OCI-LY7 (cell line): ENCODE results near the gene IL12B. TPM values are rescaled to one million over a fixed set of nuclear protein-coding genes. Genes with fewer than 3 reads are reported as not detected.

Experiments used
- BruUV-seq: library from RNA; stranded (reverse); fragments of 400-500 nt; replicated peaks from 2 replicates; lab custom pipeline; 2021; lab: Mats Ljungman, UMichigan
- CTCF ChIA-PET: fragments of 300-600 bp; sonication (Branson Sonifier 250); formaldehyde crosslinking; loops from one replicate; lab custom pipeline; 2022; ENCODE audit warnings: antibody characterized with exemption; ENCODE audit not compliant: unreplicated experiment; lab: Charles Lee
- POLR2A ChIA-PET: fragments of 300-600 bp; sonication (Branson Sonifier 250); formaldehyde crosslinking; loops from one replicate; lab custom pipeline; 2022; ENCODE audit warnings: antibody characterized with exemption; lab: Charles Lee
- DNase-seq: peaks from one replicate; pipeline ENCODE4 v3.0.0-alpha.2; 2015; ENCODE audit warnings: low spot score
- H2AFZ ChIP-seq: fragments of 200-600 bp; sonication (generic), shearing (Covaris generic); 2 replicates; pipeline ENCODE4 v1.6.1; 2014; ENCODE audit warnings: mild to moderate bottlenecking, antibody characterized with exemption, low read length, moderate library complexity
- H3K27ac ChIP-seq: fragments of 200-600 bp; sonication (generic); 2 replicates; pipeline ENCODE4 v1.5.1; 2014; ENCODE audit warnings: mixed run types, low read depth, mild to moderate bottlenecking, moderate library complexity, low read length, inconsistent platforms; ENCODE audit not compliant: poor library complexity, severe bottlenecking
- H3K36me3 ChIP-seq: fragments of 200-600 bp; sonication (generic); 2 replicates; pipeline ENCODE4 v1.6.1; 2014; ENCODE audit warnings: mild to moderate bottlenecking, antibody characterized with exemption, low read length, moderate library complexity, mixed read lengths; ENCODE audit not compliant: insufficient read depth
- H3K4me1 ChIP-seq: fragments of 200-600 bp; sonication (generic); 2 replicates; pipeline ENCODE4 v1.5.1; 2014; ENCODE audit warnings: mild to moderate bottlenecking, low read length; ENCODE audit not compliant: insufficient read depth, poor library complexity, severe bottlenecking
- H3K4me2 ChIP-seq: fragments of 200-600 bp; sonication (generic); 2 replicates; pipeline ENCODE4 v1.6.1; 2014; ENCODE audit warnings: mild to moderate bottlenecking, low read length
- H3K4me3 ChIP-seq: fragments of 200-600 bp; sonication (generic); 2 replicates; pipeline ENCODE4 v1.5.1; 2014; ENCODE audit warnings: mild to moderate bottlenecking, low read depth, low read length; ENCODE audit not compliant: poor library complexity, severe bottlenecking
- H3K79me2 ChIP-seq: fragments of 200-600 bp; sonication (generic); 2 replicates; pipeline ENCODE4 v1.6.1; 2016; ENCODE audit warnings: low read depth, mild to moderate bottlenecking, low read length, moderate library complexity, mixed read lengths; ENCODE audit not compliant: insufficient read depth
- H3K9me2 ChIP-seq: fragments of 200-600 bp; sonication (generic); 2 replicates; pipeline ENCODE4 v1.6.1; 2016; ENCODE audit warnings: mild to moderate bottlenecking, low read length, mixed read lengths; ENCODE audit not compliant: insufficient read depth
- H3K9me3 ChIP-seq: fragments of 200-600 bp; sonication (generic); 2 replicates; pipeline ENCODE4 v1.6.1; 2014; ENCODE audit warnings: mild to moderate bottlenecking, mixed run types, low read length, mixed read lengths
- H4K20me1 ChIP-seq: fragments of 200-600 bp; sonication (generic); 2 replicates; pipeline ENCODE4 v1.6.1; 2014; ENCODE audit warnings: mild to moderate bottlenecking, antibody characterized with exemption, low read length, moderate library complexity, mixed read lengths; ENCODE audit not compliant: insufficient read depth
- CTCF ChIP-seq: fragments of 200-600 bp; sonication (generic); conservative IDR thresholded peaks from 2 replicates; pipeline ENCODE4 v1.5.1; 2014; ENCODE audit warnings: mild to moderate bottlenecking, antibody characterized with exemption, low read length, moderate library complexity, mixed read lengths
- EZH2phosphoT487 ChIP-seq: fragments of 200-600 bp; sonication (generic); IDR thresholded peaks from 2 replicates; pipeline ENCODE4 v1.6.1; 2018; ENCODE audit warnings: low read depth, borderline replicate concordance, mild to moderate bottlenecking, mixed run types, antibody characterized with exemption, low read length, moderate library complexity, mixed read lengths
- intact Hi-C: fragments of 100-400 bp; cut with micrococcal nuclease; formaldehyde crosslinking; loops from one replicate; pipeline ENCODE4 v1.10.0; 2022; ENCODE audit not compliant: unreplicated experiment
- total RNA-seq, 2 experiments: library from RNA; depleted of rRNA in 1 of 2; stranded (reverse); fragments of >200 nt in 1 of 2; shearing (Covaris generic) in 1 of 2; gene quantifications; 2 replicates each; pipeline ENCODE4 v1.2.3, GENCODE V29; 2014 to 2022

IL12B gene
- total RNA-seq, 2 experiments from 2014 or later = not detected

DNA sequence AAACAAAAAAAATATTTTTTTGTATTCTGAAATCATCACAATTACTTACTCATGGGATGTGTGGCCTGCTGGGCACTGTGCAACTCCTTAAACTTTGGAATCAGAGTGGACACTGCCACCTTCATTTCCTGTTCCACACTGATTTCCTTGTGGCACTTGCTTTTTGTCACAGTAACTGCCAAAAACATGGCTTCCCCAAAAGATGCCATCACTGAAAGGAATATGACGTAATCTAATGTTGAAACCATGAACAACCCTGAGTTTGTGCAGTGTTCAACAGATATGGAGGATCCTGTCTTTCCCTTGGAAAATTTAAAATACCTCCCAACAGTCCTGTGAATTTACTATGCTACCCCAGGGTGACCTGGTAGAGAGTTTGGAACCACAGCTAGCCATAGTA, 12.6 kb upstream of the IL12B start:
- ChIA-PET POLR2A (interaction anchor here (2.0 kb wide), 1 partner anchor 8 kb away, joined by 5 read pairs; no protein-coding TSS in a partner anchor), CTCF (no interaction called here)
- no peaks in the 10 kb centered on the region for H3K9me3 ChIP-seq
- TF ChIP-seq CTCF = no peak
- TF ChIP-seq EZH2phosphoT487 = no peak
- DNase-seq = no peak
- H3K9me2 ChIP-seq = no peaks in the 10 kb centered on the region
- no peak overlapping the region for H2AFZ ChIP-seq
- H3K4me3 ChIP-seq = no peak overlapping the region
- H3K27ac ChIP-seq = no peak overlapping the region
- no TSS peak for BruUV-seq
- H4K20me1 ChIP-seq = no peaks in the 10 kb centered on the region
- no peaks in the 10 kb centered on the region; the same call in 1 of the 2 replicates for H3K36me3 ChIP-seq
- H3K79me2 ChIP-seq = no peaks in the 10 kb centered on the region
- H3K4me2 ChIP-seq = no peak overlapping the region
- H3K4me1 ChIP-seq = no peaks in the 10 kb centered on the region
- intact Hi-C loops = no loop called here

GRCh38 chr5:159341906-159342310, 11.6 kb upstream of the IL12B start:
- DNase-seq = no peak
- intact Hi-C loops = no loop called here
- H3K79me2 ChIP-seq = no peaks in the 10 kb centered on the region
- H3K9me3 ChIP-seq = no peaks in the 10 kb centered on the region
- no peak overlapping the region for H2AFZ ChIP-seq
- no peaks in the 10 kb centered on the region for H3K9me2 ChIP-seq
- no peaks in the 10 kb centered on the region for H3K4me1 ChIP-seq
- no peak overlapping the region for H3K4me2 ChIP-seq
- H3K27ac ChIP-seq = no peak overlapping the region
- H4K20me1 ChIP-seq = no peaks in the 10 kb centered on the region
- CTCF ChIA-PET = no interaction called here
- no TSS peak for BruUV-seq
- TF ChIP-seq EZH2phosphoT487 (no peak), CTCF (no peak)
- H3K36me3 ChIP-seq = no peaks in the 10 kb centered on the region; the same call in 1 of the 2 replicates
- H3K4me3 ChIP-seq = no peak overlapping the region
- POLR2A ChIA-PET = interaction anchor here (0.9 to 1.0 kb wide), 2 partner anchors 8 to 70 kb away, joined by 3 to 5 read pairs; no protein-coding TSS in a partner anchor

GRCh38 chr5:159341145-159341544, 10.9 kb upstream of the IL12B start:
- no peak overlapping the region for H2AFZ ChIP-seq
- POLR2A ChIA-PET = interaction anchor here (0.9 kb wide), 1 partner anchor 9 kb away, joined by 5 read pairs; no protein-coding TSS in a partner anchor

More at GRCh38 chr5:159341145-159341544, 10.9 kb upstream of the IL12B start:
- Histone ChIP-seq H3K9me3 (no peaks in the 10 kb centered on the region), H4K20me1 (no peaks in the 10 kb centered on the region), H3K36me3 (no peaks in the 10 kb centered on the region; the same call in 1 of the 2 replicates), H3K27ac (no peak overlapping the region), H3K4me2 (no peak overlapping the region), H3K4me1 (no peaks in the 10 kb centered on the region), H3K79me2 (no peaks in the 10 kb centered on the region), H3K9me2 (no peaks in the 10 kb centered on the region), H3K4me3 (no peak overlapping the region)
- no TSS peak for BruUV-seq
- intact Hi-C loops = no loop called here
- no peak for TF ChIP-seq CTCF
- TF ChIP-seq EZH2phosphoT487 = no peak
- CTCF ChIA-PET = no interaction called here
- DNase-seq = no peak
